AG04450 (cell line): ENCODE measurements around the gene MYBPC2. TPM values are rescaled to one million over a fixed set of nuclear protein-coding genes. Genes with fewer than 3 reads are reported as not detected.

ENCODE experiments used
- CTCF ChIA-PET: fragments of 300-600, 350-600 bp; formaldehyde crosslinking; extraction: SDS; loops from one replicate; lab custom pipeline; 2022; ENCODE audit warnings: antibody characterized with exemption, inconsistent platforms; lab: Charles Lee
- POLR2A ChIA-PET: fragments of 350-600 bp; formaldehyde crosslinking; extraction: SDS; loops from one replicate; lab custom pipeline; 2021; ENCODE audit warnings: antibody characterized with exemption, inconsistent platforms; lab: Yijun Ruan, JAX
- DNase-seq: peaks from one replicate; pipeline ENCODE4 v3.0.0-alpha.2; 2011; ENCODE audit warnings: low read depth, low spot score
- H3K27ac ChIP-seq: one replicate; pipeline ENCODE4 v1.5.1; 2012; ENCODE audit warnings: low read depth, low read length, control low read depth
- H3K27me3 ChIP-seq: one replicate; pipeline ENCODE4 v1.6.0; 2012; ENCODE audit warnings: low read length; ENCODE audit not compliant: control insufficient read depth, insufficient read depth
- H3K4me3 ChIP-seq: 2 replicates; pipeline ENCODE4 v1.5.1; 2011; ENCODE audit warnings: mild to moderate bottlenecking, low read depth, low read length, control low read depth
- H3K9me3 ChIP-seq: 2 replicates; pipeline ENCODE4 v1.5.1; 2012; ENCODE audit warnings: low read length; ENCODE audit not compliant: control insufficient read depth, insufficient read depth
- CTCF ChIP-seq: IDR thresholded peaks from 2 replicates; pipeline ENCODE4 v1.5.1; 2011; ENCODE audit warnings: low read depth, low read length, control low read depth, inconsistent platforms
- polyA plus RNA-seq: library from polyadenylated mRNA; depleted of rRNA; stranded (reverse); fragments of >200 nt; gene quantifications from 2 replicates; pipeline ENCODE4 v1.2.3, GENCODE V29; 2011

MYBPC2 gene
- polyA plus RNA-seq, 1 experiment, result not detected

- ChIA-PET CTCF (no interaction called here), POLR2A (no interaction called here)
- H3K9me3 ChIP-seq, result no peaks in the 10 kb centered on the region; the same call in 1 of the 2 replicates
- no peak overlapping the region for H3K27ac ChIP-seq
- no peak for TF ChIP-seq CTCF
- H3K27me3 ChIP-seq, result peaks cover 2% of the 10 kb centered on the region
- H3K4me3 ChIP-seq, result no peak overlapping the region
- DNase-seq, result no peak
These were observed 11.4 kb downstream of the MYBPC2 start for GRCh38 chr19:50444059-50444458.

- ChIA-PET POLR2A (no interaction called here), CTCF (no interaction called here)
- H3K27me3 ChIP-seq, result peaks cover 5% of the 10 kb centered on the region
- no peak overlapping the region for H3K27ac ChIP-seq
- no peak for DNase-seq
- no peaks in the 10 kb centered on the region; the same call in 1 of the 2 replicates for H3K9me3 ChIP-seq
- no peak for TF ChIP-seq CTCF
- H3K4me3 ChIP-seq, result no peak overlapping the region
These were observed 14.4 kb downstream of the MYBPC2 start for GRCh38 chr19:50447053-50447452.

GRCh38 chr19:50447750-50448149 lies 15.1 kb downstream of the MYBPC2 start:
- no peak for DNase-seq
- no peak for TF ChIP-seq CTCF
- H3K27me3 ChIP-seq, result peaks cover 5% of the 10 kb centered on the region
- H3K27ac ChIP-seq, result no peak overlapping the region
- POLR2A ChIA-PET, result no interaction called here
- H3K9me3 ChIP-seq, result no peaks in the 10 kb centered on the region; the same call in 1 of the 2 replicates
- CTCF ChIA-PET, result no interaction called here
- no peak overlapping the region for H3K4me3 ChIP-seq

- Histone ChIP-seq H3K27ac (no peak overlapping the region), H3K9me3 (no peaks in the 10 kb centered on the region; the same call in 1 of the 2 replicates), H3K4me3 (no peak overlapping the region), H3K27me3 (peaks cover 5% of the 10 kb centered on the region)
- DNase-seq, result no peak
- TF ChIP-seq CTCF, result no peak
- CTCF ChIA-PET, result interaction anchor here (1.7 kb wide), 1 partner anchor 13 kb away, joined by 6 read pairs; no protein-coding TSS in a partner anchor
- POLR2A ChIA-PET, result no interaction called here
These were observed 16.7 kb downstream of the MYBPC2 start for GRCh38 chr19:50449236-50449899.
